Neural crest cell (in vitro differentiated cells): Measurements from ENCODE around the gene CHN2. TPM values are rescaled to one million over a fixed set of nuclear protein-coding genes. Genes with fewer than 3 reads are reported as not detected.

Source experiments
- DNase-seq: peaks from one replicate; pipeline ENCODE4 v3.0.0; 2021; ENCODE audit warnings: low read depth, mixed read lengths, low spot score
- H3K27ac Mint-ChIP-seq: one replicate; pipeline ENCODE4 v1.8.0; 2021; ENCODE audit warnings: mild to moderate bottlenecking, mixed read lengths; ENCODE audit not compliant: unreplicated experiment
- H3K27me3 Mint-ChIP-seq: 2 replicates; pipeline ENCODE4 v1.8.0; 2021; ENCODE audit warnings: low read depth, mild to moderate bottlenecking, mixed read lengths
- H3K36me3 Mint-ChIP-seq: 2 replicates; pipeline ENCODE4 v1.8.0; 2021; ENCODE audit warnings: low read depth, mild to moderate bottlenecking, mixed read lengths
- H3K4me1 Mint-ChIP-seq: 2 replicates; pipeline ENCODE4 v1.8.0; 2021; ENCODE audit warnings: mixed read lengths
- H3K4me3 Mint-ChIP-seq: one replicate; pipeline ENCODE4 v1.8.0; 2021; ENCODE audit warnings: mild to moderate bottlenecking, mixed read lengths
- H3K9me3 Mint-ChIP-seq: 2 replicates; pipeline ENCODE4 v1.8.0; 2021; ENCODE audit warnings: mixed read lengths
- total RNA-seq: library from RNA; stranded (reverse); gene quantifications from 2 replicates; pipeline ENCODE4 v1.2.1, GENCODE V29; 2021
- TF ChIP-seq, protein P1 (sequence below): fragments of 200-600 bp; sonication (generic); conservative IDR thresholded peaks from 2 replicates; pipeline ENCODE4 v1.5.0; 2021; ENCODE audit warnings: antibody characterized with exemption, mild to moderate bottlenecking

CHN2 gene
- total RNA-seq, 1 donor from 2014 or later, result 15.4 TPM

DNA sequence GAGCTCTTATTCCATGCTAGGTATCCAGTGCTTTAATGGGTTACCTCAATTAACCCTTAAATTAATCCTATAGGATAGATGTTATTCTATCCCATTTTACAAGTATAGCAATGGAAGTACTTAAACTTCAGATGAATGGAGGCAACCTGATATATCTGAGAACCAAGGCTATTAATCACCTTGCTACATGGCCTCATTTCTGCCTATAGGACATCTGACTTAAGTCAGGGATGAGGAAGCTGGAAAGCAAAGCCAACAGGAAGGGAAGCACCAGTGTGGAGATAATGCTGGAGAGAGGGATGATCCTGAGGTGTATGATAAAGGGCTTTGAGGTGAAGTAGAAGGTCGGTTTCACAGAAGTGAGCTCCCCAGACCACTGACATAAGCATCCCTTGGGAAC is 132.3 kb downstream of the CHN2 start:
- peaks cover 17% of the 10 kb centered on the region for H3K4me1 Mint-ChIP-seq
- no peaks in the 10 kb centered on the region for H3K27me3 Mint-ChIP-seq
- DNase-seq, result no peak
- H3K36me3 Mint-ChIP-seq, result no peaks in the 10 kb centered on the region
- H3K9me3 Mint-ChIP-seq, result peaks cover 4% of the 10 kb centered on the region
- TF ChIP-seq, protein P1, sequence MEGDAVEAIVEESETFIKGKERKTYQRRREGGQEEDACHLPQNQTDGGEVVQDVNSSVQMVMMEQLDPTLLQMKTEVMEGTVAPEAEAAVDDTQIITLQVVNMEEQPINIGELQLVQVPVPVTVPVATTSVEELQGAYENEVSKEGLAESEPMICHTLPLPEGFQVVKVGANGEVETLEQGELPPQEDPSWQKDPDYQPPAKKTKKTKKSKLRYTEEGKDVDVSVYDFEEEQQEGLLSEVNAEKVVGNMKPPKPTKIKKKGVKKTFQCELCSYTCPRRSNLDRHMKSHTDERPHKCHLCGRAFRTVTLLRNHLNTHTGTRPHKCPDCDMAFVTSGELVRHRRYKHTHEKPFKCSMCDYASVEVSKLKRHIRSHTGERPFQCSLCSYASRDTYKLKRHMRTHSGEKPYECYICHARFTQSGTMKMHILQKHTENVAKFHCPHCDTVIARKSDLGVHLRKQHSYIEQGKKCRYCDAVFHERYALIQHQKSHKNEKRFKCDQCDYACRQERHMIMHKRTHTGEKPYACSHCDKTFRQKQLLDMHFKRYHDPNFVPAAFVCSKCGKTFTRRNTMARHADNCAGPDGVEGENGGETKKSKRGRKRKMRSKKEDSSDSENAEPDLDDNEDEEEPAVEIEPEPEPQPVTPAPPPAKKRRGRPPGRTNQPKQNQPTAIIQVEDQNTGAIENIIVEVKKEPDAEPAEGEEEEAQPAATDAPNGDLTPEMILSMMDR, result no peak
- H3K27ac Mint-ChIP-seq, result no peak overlapping the region
- no peak overlapping the region for H3K4me3 Mint-ChIP-seq

DNA sequence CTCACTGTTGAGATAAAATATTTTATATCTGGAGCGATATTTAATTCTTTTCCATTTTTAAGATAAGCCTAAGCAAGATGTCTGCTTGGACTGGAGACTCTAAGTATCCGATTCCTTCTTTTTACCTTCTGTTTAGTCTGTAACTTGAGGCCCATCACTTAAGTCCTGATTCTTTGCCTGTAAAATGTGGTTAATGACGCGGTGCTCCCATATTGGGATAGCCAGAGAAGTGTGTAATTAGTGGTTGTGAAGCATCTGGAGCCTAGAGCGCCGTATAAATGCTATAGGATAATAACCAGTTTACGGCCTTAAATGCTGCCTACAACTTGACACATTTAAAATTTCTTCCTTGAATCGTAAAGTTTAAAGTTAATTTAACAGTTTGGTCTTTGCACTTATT is 132.9 kb downstream of the CHN2 start:
- no peaks in the 10 kb centered on the region for H3K36me3 Mint-ChIP-seq
- peaks cover 17% of the 10 kb centered on the region for H3K4me1 Mint-ChIP-seq
- no peaks in the 10 kb centered on the region for H3K27me3 Mint-ChIP-seq
- TF ChIP-seq, protein P1, result no peak
- H3K27ac Mint-ChIP-seq, result no peak overlapping the region
- peaks cover 4% of the 10 kb centered on the region for H3K9me3 Mint-ChIP-seq
- DNase-seq, result no peak
- H3K4me3 Mint-ChIP-seq, result no peak overlapping the region

DNA sequence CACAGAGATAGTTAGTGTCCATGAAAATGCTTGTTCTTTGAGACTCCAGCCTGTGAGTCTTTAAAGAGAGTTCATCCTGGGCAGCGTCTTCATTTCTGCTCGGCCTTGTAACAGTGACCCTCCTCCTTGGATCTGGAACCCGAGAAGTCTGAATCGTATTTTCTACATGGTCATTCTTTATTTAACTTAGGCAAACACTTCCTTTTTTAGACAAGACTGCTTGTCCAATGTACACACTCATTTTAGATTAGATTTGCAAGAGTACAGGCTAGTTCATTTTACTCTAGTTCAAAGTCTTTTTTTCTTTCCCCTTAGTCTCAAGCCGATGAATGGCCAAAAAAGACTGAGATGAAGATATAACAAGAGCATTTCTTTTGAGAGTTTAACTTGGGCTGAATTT is 133.5 kb downstream of the CHN2 start:
- TF ChIP-seq, protein P1, result no peak
- peaks cover 17% of the 10 kb centered on the region for H3K4me1 Mint-ChIP-seq
- H3K4me3 Mint-ChIP-seq, result no peak overlapping the region

DNA sequence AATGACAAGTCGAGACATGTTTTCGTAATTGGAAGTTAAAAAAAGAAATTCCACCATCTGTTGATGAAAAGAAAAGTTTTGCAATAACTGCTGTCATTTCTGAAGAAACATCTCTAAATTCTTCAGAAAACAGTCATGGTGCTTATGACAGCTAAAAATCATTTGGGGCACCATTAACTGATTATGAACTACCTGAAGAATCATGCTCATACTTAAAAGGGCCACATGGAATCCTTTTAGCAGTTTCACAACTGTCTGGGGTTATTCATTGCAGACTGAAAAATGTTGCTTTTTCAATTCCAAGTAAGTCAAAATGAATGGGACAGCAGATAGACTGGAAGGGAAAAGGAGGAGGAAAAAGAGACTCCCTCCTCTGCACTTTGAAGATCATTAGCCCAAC is 134.2 kb downstream of the CHN2 start:
- no peak overlapping the region for H3K27ac Mint-ChIP-seq
- TF ChIP-seq, protein P1, result no peak
- H3K9me3 Mint-ChIP-seq, result no peaks in the 10 kb centered on the region
- H3K4me3 Mint-ChIP-seq, result no peak overlapping the region
- DNase-seq, result no peak
- no peaks in the 10 kb centered on the region for H3K27me3 Mint-ChIP-seq
- H3K4me1 Mint-ChIP-seq, result peaks cover 17% of the 10 kb centered on the region
- H3K36me3 Mint-ChIP-seq, result no peaks in the 10 kb centered on the region

More for the DNA sequence above, 133.5 kb downstream of the CHN2 start:
- Mint-ChIP-seq H3K27me3 (no peaks in the 10 kb centered on the region), H3K36me3 (no peaks in the 10 kb centered on the region), H3K9me3 (peaks cover 4% of the 10 kb centered on the region), H3K27ac (no peak overlapping the region)
- DNase-seq, result no peak

DNA sequence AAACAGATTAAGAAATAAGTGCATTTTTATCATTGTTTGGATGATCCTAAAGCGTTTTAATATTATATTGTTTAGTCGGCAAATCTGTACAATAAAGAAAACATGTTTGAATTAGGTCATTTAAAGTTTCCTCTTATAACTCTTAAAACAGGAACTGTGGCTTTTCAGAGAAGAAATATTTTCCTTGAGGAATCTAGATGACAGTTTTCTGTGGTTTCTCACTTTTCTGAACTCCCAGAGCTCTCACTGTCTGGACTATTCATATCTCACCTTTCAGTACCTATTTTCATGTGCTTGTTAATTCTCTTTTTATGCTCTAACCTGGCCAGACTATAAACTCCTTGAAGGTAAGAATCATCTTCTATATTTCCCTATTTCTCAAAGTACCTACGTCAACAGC is 135.1 kb downstream of the CHN2 start:
- H3K27ac Mint-ChIP-seq, result no peak overlapping the region
- H3K9me3 Mint-ChIP-seq, result no peaks in the 10 kb centered on the region

More for the DNA sequence above, 135.1 kb downstream of the CHN2 start:
- DNase-seq, result no peak
- no peak overlapping the region for H3K4me3 Mint-ChIP-seq
- H3K4me1 Mint-ChIP-seq, result peaks cover 17% of the 10 kb centered on the region
- no peaks in the 10 kb centered on the region for H3K36me3 Mint-ChIP-seq
- TF ChIP-seq, protein P1, result no peak
- no peaks in the 10 kb centered on the region for H3K27me3 Mint-ChIP-seq
